Kidney (tissue), 14 donors: Measurements from ENCODE around the gene UBASH3B. TPM values are rescaled to one million over a fixed set of nuclear protein-coding genes. Genes with fewer than 3 reads are reported as not detected.
A peak's percentile ranks its signal among the peaks of the same experiment; 100 is the strongest.

Source experiments
- DNase-seq, 5 donors: peaks; one replicate each; pipeline ENCODE4 v3.0.0-alpha.2; 2013 to 2020
- FAIRE-seq: peaks from 2 replicates; lab custom pipeline; 2012; peaks lifted over from hg19 to GRCh38; lab: Jason Lieb, UNC
- H3K27ac ChIP-seq, 2 donors: one replicate each; pipeline ENCODE4 v1.7.0; 2013; ENCODE audit warnings: low read depth in 2 of 2, low read length in 2 of 2, inconsistent platforms in 1 of 2
- H3K27me3 ChIP-seq: one replicate; pipeline ENCODE4 v1.7.1; 2013; ENCODE audit warnings: low read length, inconsistent platforms; ENCODE audit not compliant: control insufficient read depth, insufficient read depth
- H3K36me3 ChIP-seq, 3 donors: one replicate each; pipeline versions ENCODE4 v1.7.0 to v1.7.1; 2013; ENCODE audit warnings: low read length in 3 of 3, control low read depth in 1 of 3, inconsistent platforms in 1 of 3; ENCODE audit not compliant: insufficient read depth in 3 of 3, control insufficient read depth in 2 of 3
- H3K4me1 ChIP-seq, 3 donors: one replicate each; pipeline versions ENCODE4 v1.7.0 to v1.7.1; 2013; ENCODE audit warnings: low read length in 3 of 3, inconsistent platforms in 1 of 3, low read depth in 1 of 3; ENCODE audit not compliant: control insufficient read depth in 2 of 3, insufficient read depth in 2 of 3
- H3K4me3 ChIP-seq, 3 donors: one replicate each; pipeline versions ENCODE4 v1.7.0 to v1.8.1; 2013; ENCODE audit warnings: low read length in 3 of 3, control low read depth in 1 of 3, inconsistent platforms in 1 of 3
- H3K9ac ChIP-seq, 3 donors: one replicate each; pipeline versions ENCODE4 v1.7.0 to v1.7.1; 2013; ENCODE audit warnings: low read length in 3 of 3, control low read depth in 1 of 3, inconsistent platforms in 1 of 3
- H3K9me3 ChIP-seq, 3 donors: one replicate each; pipeline versions ENCODE4 v1.7.0 to v1.7.1; 2013; ENCODE audit warnings: low read length in 3 of 3, control low read depth in 1 of 3, inconsistent platforms in 1 of 3; ENCODE audit not compliant: control insufficient read depth in 2 of 3, insufficient read depth in 1 of 3
- intact Hi-C: fragments of 100-400 bp; cut with DNase I; formaldehyde crosslinking; loops from one replicate; pipeline ENCODE4 v1.11.1; 2022
- polyA plus RNA-seq: library from polyadenylated mRNA; stranded (reverse); fragments of 350-450 nt; fragmentation: Illumina TruSeq; extraction: RNeasy Lipid Tissue Mini Kit (QIAGEN cat#74804); gene quantifications from one replicate; pipeline ENCODE4 v1.2.3, GENCODE V29; 2014; ENCODE audit warnings: low read depth, low replicate concordance; ENCODE audit not compliant: insufficient read depth
- total RNA-seq: library from RNA; stranded (reverse); fragmentation: NEBNext Ultra II Directional; extraction: Animal tissue kit (Norgen Biotek cat#: 25700); gene quantifications from one replicate; pipeline ENCODE4 v1.2.1, GENCODE V29; 2021
- TF ChIP-seq, protein P1 (sequence below): IDR thresholded peaks from 3 replicates; pipeline ENCODE4 v1.5.1; 2012; ENCODE audit warnings: mild to moderate bottlenecking, moderate library complexity, borderline replicate concordance; ENCODE audit not compliant: insufficient read depth; ENCODE audit errors: extremely low read depth
- donor health status: control.
- donor health status: control.
- donor health status: control.
- donor health status: control.
- donor health status: control.
- donor health status: DM: yes; HTN: yes; CAD: no.
- donor health status: Normal renal cell carcinoma (clear cell type).

The UBASH3B gene
- total and polyA plus RNA-seq, 2 donors from 2014 or later: 0.62 to 22.8 TPM

DNA sequence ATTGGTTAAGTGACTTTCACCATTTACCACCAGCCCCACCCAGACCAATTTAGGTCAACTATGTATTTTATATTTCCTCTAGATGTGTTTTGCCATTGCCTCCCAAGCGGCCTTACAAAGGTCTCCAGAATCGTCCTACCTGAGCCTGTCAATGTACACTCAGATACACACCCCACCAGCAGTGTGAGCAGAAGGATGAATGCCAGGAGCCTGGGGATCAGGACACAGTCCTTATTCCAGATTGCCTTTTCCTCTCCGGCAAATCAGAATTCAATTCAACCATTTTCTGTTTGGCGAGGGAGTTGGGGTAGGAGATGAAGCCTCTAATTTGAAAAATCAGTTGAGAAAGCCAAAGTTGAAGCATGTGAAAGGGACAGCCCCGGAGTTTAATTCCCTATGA lies 147.4 kb downstream of the UBASH3B start:
- no peaks in the 10 kb centered on the region for H3K9me3 ChIP-seq
- H3K4me1 ChIP-seq: no peaks in the 10 kb centered on the region
- no peak overlapping the region for H3K27ac ChIP-seq
- H3K27me3 ChIP-seq: no peaks in the 10 kb centered on the region
- no peak for FAIRE-seq
- intact Hi-C loops: no loop called here
- no peaks in the 10 kb centered on the region for H3K36me3 ChIP-seq
- H3K9ac ChIP-seq: no peak overlapping the region
- no peak for DNase-seq
- TF ChIP-seq, protein P1, sequence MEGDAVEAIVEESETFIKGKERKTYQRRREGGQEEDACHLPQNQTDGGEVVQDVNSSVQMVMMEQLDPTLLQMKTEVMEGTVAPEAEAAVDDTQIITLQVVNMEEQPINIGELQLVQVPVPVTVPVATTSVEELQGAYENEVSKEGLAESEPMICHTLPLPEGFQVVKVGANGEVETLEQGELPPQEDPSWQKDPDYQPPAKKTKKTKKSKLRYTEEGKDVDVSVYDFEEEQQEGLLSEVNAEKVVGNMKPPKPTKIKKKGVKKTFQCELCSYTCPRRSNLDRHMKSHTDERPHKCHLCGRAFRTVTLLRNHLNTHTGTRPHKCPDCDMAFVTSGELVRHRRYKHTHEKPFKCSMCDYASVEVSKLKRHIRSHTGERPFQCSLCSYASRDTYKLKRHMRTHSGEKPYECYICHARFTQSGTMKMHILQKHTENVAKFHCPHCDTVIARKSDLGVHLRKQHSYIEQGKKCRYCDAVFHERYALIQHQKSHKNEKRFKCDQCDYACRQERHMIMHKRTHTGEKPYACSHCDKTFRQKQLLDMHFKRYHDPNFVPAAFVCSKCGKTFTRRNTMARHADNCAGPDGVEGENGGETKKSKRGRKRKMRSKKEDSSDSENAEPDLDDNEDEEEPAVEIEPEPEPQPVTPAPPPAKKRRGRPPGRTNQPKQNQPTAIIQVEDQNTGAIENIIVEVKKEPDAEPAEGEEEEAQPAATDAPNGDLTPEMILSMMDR: no peak
- H3K4me3 ChIP-seq: no peak overlapping the region

DNA sequence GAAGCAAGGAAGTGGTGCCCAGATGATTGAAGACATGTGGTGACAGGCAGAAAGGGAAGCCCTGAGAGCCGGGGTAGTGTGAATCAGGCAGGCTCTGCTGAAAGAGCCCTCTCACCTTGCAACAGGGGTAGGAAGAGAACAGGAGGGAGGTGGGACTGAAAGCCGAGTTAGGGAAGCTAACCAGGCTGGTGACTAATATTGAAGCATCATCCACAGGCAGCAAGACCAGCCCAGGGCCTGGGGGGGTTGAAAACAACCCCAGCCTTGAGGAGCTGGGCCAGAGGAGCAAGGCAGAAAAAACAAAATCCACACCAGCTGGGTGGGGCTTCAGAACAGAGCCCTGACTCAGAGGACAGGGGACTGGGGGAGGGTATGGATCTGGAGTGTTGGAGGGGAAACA lies 147.8 kb downstream of the UBASH3B start:
- H3K27ac ChIP-seq: no peak overlapping the region
- FAIRE-seq: no peak
- no peaks in the 10 kb centered on the region for H3K27me3 ChIP-seq
- no peak overlapping the region for H3K9ac ChIP-seq
- H3K36me3 ChIP-seq: no peaks in the 10 kb centered on the region
- intact Hi-C loops: no loop called here
- no peaks in the 10 kb centered on the region for H3K4me1 ChIP-seq
- TF ChIP-seq, protein P1: no peak
- no peak for DNase-seq
- no peak overlapping the region for H3K4me3 ChIP-seq
- no peaks in the 10 kb centered on the region for H3K9me3 ChIP-seq

- TF ChIP-seq, protein P1: no peak
- H3K9me3 ChIP-seq: no peaks in the 10 kb centered on the region
- no peak overlapping the region for H3K4me3 ChIP-seq
- H3K4me1 ChIP-seq: no peaks in the 10 kb centered on the region
- FAIRE-seq (no peak), DNase-seq (no peak)
- H3K9ac ChIP-seq: no peak overlapping the region
- H3K27me3 ChIP-seq: no peaks in the 10 kb centered on the region
- H3K27ac ChIP-seq: no peak overlapping the region
- intact Hi-C loops: no loop called here
- no peaks in the 10 kb centered on the region for H3K36me3 ChIP-seq
These were observed 148.2 kb downstream of the UBASH3B start for GRCh38 chr11:122803716-122804115.

DNA sequence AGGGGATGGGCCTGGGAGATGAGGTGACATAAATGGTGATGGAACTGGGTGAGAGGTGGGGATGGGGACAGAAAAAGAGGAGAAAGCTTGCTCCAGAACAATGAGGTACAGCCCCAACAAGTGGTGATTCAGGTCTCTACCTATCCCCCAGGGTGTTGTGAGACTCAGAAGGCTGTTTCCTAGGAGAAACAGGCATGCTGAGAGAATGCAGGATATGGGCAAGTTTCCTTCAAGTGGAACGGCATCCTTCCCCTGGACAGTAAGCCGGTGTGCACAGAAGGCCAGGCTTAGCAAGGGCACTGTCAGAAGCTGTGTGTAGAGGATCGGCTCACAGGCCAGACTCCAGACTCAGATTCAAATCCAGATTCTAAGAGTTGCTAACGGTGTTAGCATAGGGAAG lies 148.6 kb downstream of the UBASH3B start:
- Histone ChIP-seq H3K4me1 (no peaks in the 10 kb centered on the region), H3K36me3 (no peaks in the 10 kb centered on the region), H3K9me3 (no peaks in the 10 kb centered on the region), H3K9ac (no peak overlapping the region), H3K4me3 (no peak overlapping the region), H3K27ac (no peak overlapping the region), H3K27me3 (no peaks in the 10 kb centered on the region)
- intact Hi-C loops: no loop called here
- DNase-seq (peak in 2 of 5 donors; percentile 14 to 35), FAIRE-seq (no peak)
- TF ChIP-seq, protein P1: no peak
